Mucosa of stomach (tissue), 1 donor: Measurements from ENCODE around the gene RNF224.
"Not testable (repeated sequence)": the region's sequence is repeated elsewhere in the genome, so short reads cannot be mapped to it uniquely, and the experiment has no call there.

Experiments
- H3K27me3 ChIP-seq: one replicate; pipeline ENCODE4 v1.7.0; 2013; ENCODE audit warnings: mild to moderate bottlenecking, low read length; ENCODE audit not compliant: control insufficient read depth, insufficient read depth
- H3K36me3 ChIP-seq: one replicate; pipeline ENCODE4 v1.7.0; 2013; ENCODE audit warnings: low read length; ENCODE audit not compliant: control insufficient read depth, insufficient read depth
- H3K4me1 ChIP-seq: one replicate; pipeline ENCODE4 v1.7.0; 2013; ENCODE audit warnings: mild to moderate bottlenecking, low read length; ENCODE audit not compliant: control insufficient read depth, insufficient read depth
- H3K4me3 ChIP-seq: one replicate; pipeline ENCODE4 v1.7.0; 2013; ENCODE audit warnings: low read length
- H3K9ac ChIP-seq: one replicate; pipeline ENCODE4 v1.7.0; 2013; ENCODE audit warnings: mild to moderate bottlenecking, low read length, moderate library complexity
- H3K9me3 ChIP-seq: one replicate; pipeline ENCODE4 v1.7.0; 2013; ENCODE audit warnings: mild to moderate bottlenecking, low read length, moderate library complexity; ENCODE audit not compliant: control insufficient read depth
- donor health status: Pancreatic carcinoma.

Gene RNF224

GRCh38 chr9:137234758-137235423 is 7.6 kb downstream of the RNF224 start:
- Histone ChIP-seq H3K4me1 (peaks cover 36% of the 10 kb centered on the region), H3K9ac (no peak overlapping the region), H3K36me3 (no peaks in the 10 kb centered on the region), H3K27me3 (peaks cover 49% of the 10 kb centered on the region), H3K4me3 (no peak overlapping the region), H3K9me3 (no peaks in the 10 kb centered on the region)

GRCh38 chr9:137235424-137236237 is 8.3 kb downstream of the RNF224 start:
- Histone ChIP-seq H3K9ac (no peak overlapping the region), H3K9me3 (no peaks in the 10 kb centered on the region), H3K36me3 (no peaks in the 10 kb centered on the region), H3K27me3 (peaks cover 46% of the 10 kb centered on the region), H3K4me1 (peaks cover 36% of the 10 kb centered on the region), H3K4me3 (no peak overlapping the region)

DNA sequence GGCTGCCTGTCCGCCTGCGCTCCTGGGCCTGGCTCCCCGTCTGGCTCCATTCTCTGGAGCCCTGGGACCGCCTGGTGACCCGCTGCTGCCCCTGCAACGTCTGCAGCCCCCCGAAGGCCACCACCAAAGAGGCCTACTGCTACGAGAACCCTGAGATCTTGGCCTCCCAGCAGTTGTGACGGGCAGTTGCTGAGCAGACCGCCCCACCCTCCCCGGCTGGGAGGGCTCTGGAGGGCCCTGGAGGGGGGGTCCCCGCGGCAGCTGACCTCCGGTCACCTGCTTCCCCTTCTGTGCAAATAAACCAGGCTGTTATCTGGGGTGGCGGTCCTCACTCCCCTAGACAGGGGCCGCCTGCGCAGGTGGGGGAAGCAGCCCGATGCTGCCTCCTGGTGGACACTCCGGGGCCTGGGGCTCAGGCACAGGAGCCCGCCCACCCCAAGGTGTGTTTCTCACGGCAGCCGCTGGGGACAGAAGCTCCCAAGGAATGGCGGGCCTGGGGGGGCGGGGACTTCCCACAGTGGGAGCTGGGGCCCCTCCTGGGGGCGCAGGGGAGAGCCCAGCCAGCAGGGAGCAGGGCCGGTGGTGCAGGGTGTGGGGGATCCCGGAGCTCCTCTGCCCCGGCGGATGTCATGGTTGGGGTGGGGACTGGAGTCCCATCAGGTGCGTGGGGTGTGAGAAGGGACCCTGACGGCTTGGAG is 9.1 kb downstream of the RNF224 start:
- Histone ChIP-seq H3K27me3 (peaks cover 43% of the 10 kb centered on the region), H3K9ac (peak overlapping the region; percentile 48), H3K36me3 (no peaks in the 10 kb centered on the region), H3K9me3 (no peaks in the 10 kb centered on the region), H3K4me3 (no peak overlapping the region), H3K4me1 (peaks cover 36% of the 10 kb centered on the region)

GRCh38 chr9:137236936-137237421 is 9.7 kb downstream of the RNF224 start:
- H3K4me3 ChIP-seq = no peak overlapping the region
- H3K9ac ChIP-seq = peak overlapping the region; percentile 48
- H3K36me3 ChIP-seq = peaks cover under 1% of the 10 kb centered on the region
- peaks cover 40% of the 10 kb centered on the region for H3K4me1 ChIP-seq
- H3K27me3 ChIP-seq = peaks cover 37% of the 10 kb centered on the region
- H3K9me3 ChIP-seq = no peaks in the 10 kb centered on the region

DNA sequence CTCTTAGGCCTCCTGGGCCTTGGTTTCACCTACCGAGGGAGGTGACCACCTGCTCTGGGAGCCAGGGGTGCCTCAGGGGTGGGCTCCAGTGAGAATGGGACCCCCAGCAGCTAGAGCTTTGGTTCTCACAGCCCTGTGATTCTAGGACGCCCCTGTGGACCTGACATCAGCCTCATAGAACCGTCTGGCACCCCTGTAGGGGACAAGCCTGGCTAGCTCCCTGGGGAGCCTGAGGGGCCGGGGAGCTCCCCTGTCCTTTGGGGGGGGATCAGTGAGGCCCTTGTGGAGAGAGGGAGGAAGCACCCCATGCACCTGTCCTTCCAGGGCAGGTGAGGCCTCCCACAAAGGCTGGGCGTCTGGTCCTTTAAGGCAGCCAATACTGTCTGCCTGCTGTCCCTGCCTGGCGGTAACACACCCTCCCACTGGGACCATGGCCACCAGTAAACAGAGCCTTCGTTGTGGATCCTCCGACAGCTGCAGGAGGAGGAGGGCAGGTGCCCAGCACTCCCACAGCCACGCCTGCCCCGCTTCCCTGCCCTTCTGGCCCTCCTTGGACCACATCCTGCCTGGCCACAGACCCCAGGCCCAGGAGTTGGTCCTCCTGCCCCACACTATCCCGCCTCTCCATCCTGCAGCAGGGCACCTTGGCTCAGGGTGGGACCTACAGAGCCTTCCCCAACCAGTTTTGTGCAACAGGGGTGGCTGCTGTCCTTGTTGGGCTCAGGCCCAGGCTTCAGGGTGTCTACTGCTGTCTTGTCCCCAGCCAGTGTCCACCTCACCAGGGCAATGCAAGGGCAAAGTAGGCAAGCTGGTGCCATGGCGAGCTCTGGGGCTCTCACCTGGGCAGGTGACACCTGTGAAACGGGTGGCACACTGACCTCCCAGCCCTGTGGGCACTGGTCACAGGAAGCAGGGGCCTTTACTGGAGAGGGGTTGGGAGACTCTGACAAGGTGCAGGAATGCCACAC is 10.7 kb downstream of the RNF224 start:
- H3K9ac ChIP-seq = peak overlapping the region; percentile 48
- H3K36me3 ChIP-seq = peaks cover 9% of the 10 kb centered on the region
- H3K9me3 ChIP-seq = no peaks in the 10 kb centered on the region
- no peak overlapping the region for H3K4me3 ChIP-seq
- H3K4me1 ChIP-seq = peaks cover 46% of the 10 kb centered on the region
- peaks cover 27% of the 10 kb centered on the region for H3K27me3 ChIP-seq

- peak overlapping the region; percentile 41 for H3K4me3 ChIP-seq
- H3K27me3 ChIP-seq = peaks cover 16% of the 10 kb centered on the region
- not testable (repeated sequence) for H3K9me3 ChIP-seq, H3K9ac ChIP-seq
- H3K4me1 ChIP-seq = peaks cover 62% of the 10 kb centered on the region
- peaks cover 18% of the 10 kb centered on the region for H3K36me3 ChIP-seq
Observed at GRCh38 chr9:137239541-137240200, 12.4 kb downstream of the RNF224 start.

DNA sequence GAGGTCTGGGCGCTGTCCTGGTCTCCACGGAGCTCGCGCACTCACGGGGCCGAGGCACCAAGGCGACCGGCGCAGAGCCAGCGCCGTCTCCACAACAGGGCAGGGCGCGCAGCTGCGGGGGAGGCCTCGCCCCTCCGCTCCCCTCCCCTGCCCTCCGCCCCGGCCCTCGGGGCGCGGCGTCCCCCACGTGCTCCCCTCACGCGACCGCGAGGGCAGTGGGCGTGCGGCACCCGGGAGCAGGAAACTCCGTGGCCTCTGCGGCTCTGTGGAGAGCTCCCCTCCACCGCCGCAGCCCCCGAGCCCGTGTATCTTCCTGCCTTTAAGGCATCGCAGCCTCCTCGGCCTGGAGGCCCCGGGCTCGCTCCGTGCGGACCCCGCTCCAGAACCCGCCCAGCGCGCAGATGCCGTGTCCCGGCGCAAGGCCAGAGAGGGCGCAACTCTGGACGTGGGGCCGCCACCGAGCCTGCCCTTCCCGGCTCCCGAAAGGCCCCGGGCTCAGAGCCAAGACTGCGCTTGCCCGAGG is 13.1 kb downstream of the RNF224 start:
- peak overlapping the region; percentile 41 for H3K4me3 ChIP-seq
- no peaks in the 10 kb centered on the region for H3K9me3 ChIP-seq
- peaks cover 18% of the 10 kb centered on the region for H3K36me3 ChIP-seq
- peaks cover 11% of the 10 kb centered on the region for H3K27me3 ChIP-seq
- H3K9ac ChIP-seq = peak overlapping the region; percentile 69
- peaks cover 64% of the 10 kb centered on the region for H3K4me1 ChIP-seq

- Histone ChIP-seq H3K4me1 (peaks cover 63% of the 10 kb centered on the region), H3K4me3 (peak within 1 kb of the TSS; percentile 82), H3K9ac (peak within 1 kb of the TSS; percentile 77), H3K9me3 (no peaks in the 10 kb centered on the region), H3K27me3 (peaks cover 8% of the 10 kb centered on the region), H3K36me3 (peaks cover 18% of the 10 kb centered on the region)
Observed at GRCh38 chr9:137240841-137241489, 13.7 kb downstream of the RNF224 start, which contains the start of gene TUBB4B. TSS of gene TUBB4B (plus strand) at chr9:137241287. CDS start at chr9:137241361, 74 bp downstream.

- Histone ChIP-seq H3K9ac (peak overlapping the region; percentile 77), H3K4me1 (peaks cover 56% of the 10 kb centered on the region), H3K4me3 (peak overlapping the region; percentile 82), H3K9me3 (no peaks in the 10 kb centered on the region), H3K27me3 (peaks cover 6% of the 10 kb centered on the region), H3K36me3 (peaks cover 18% of the 10 kb centered on the region)
Observed at GRCh38 chr9:137241490-137242268, 14.4 kb downstream of the RNF224 start.
